GM19452 (cell line): Measurements from ENCODE around the gene NFE2.
A peak's percentile ranks its signal among the peaks of the same experiment; 100 is the strongest.
"Not testable (repeated sequence)": the region's sequence is repeated elsewhere in the genome, so short reads cannot be mapped to it uniquely, and the experiment has no call there.

Experiments
- ATAC-seq: cut with Tn5 transposase; IDR thresholded peaks from one replicate; pipeline ENCODE4 v1.9.1; 2021; ENCODE audit not compliant: unreplicated experiment

The NFE2 gene

GRCh38 chr12:54300732-54301427 is at the start of gene NFE2:
Gene NFE2 (minus strand): TSS chr12:54301015. CDS start chr12:54295248, 5,767 bp downstream.
- no peak for ATAC-seq

GRCh38 chr12:54349679-54350078 is 48.9 kb upstream of the NFE2 start:
- ATAC-seq = no peak

- no peak for ATAC-seq
These were observed 48.2 kb upstream of the NFE2 start for GRCh38 chr12:54349036-54349435.

GRCh38 chr12:54341378-54342300 is 40.8 kb upstream of the NFE2 start:
- ATAC-seq = no peak

GRCh38 chr12:54340846-54341245 is 40.0 kb upstream of the NFE2 start:
- ATAC-seq = no peak

GRCh38 chr12:54338698-54339296 is 38.0 kb upstream of the NFE2 start:
- ATAC-seq = no peak

GRCh38 chr12:54337854-54338650 is 37.2 kb upstream of the NFE2 start:
- ATAC-seq = no peak

- ATAC-seq = no peak
These were observed 36.5 kb upstream of the NFE2 start for GRCh38 chr12:54337280-54337842.

- ATAC-seq = no peak
These were observed 32.7 kb upstream of the NFE2 start for GRCh38 chr12:54333420-54334034.

- ATAC-seq = no peak
These were observed 30.6 kb upstream of the NFE2 start for GRCh38 chr12:54331461-54331860.

GRCh38 chr12:54330442-54330841 is 29.6 kb upstream of the NFE2 start:
- no peak for ATAC-seq

GRCh38 chr12:54329759-54330158 is 28.9 kb upstream of the NFE2 start:
- no peak for ATAC-seq

GRCh38 chr12:54328595-54329337 is 28.0 kb upstream of the NFE2 start:
- no peak for ATAC-seq

- not testable (repeated sequence) for ATAC-seq
These were observed 24.8 kb upstream of the NFE2 start for GRCh38 chr12:54325442-54326109.

GRCh38 chr12:54324617-54325441 is 24.0 kb upstream of the NFE2 start, which contains the start of gene COPZ1:
Gene COPZ1 (plus strand): TSS chr12:54325131. CDS start chr12:54325164, 33 bp downstream.
- peak; percentile 99 for ATAC-seq

- no peak for ATAC-seq
These were observed 20.5 kb upstream of the NFE2 start for GRCh38 chr12:54321363-54321762.

- ATAC-seq = not testable (repeated sequence)
These were observed 11.5 kb upstream of the NFE2 start for GRCh38 chr12:54312309-54312708.

- ATAC-seq = no peak
These were observed 10.2 kb upstream of the NFE2 start for GRCh38 chr12:54311051-54311450.
